H1 (cell line): ENCODE data around the gene NMNAT3. TPM values are rescaled to one million over a fixed set of nuclear protein-coding genes. Genes with fewer than 3 reads are reported as not detected.

Source experiments
- CTCF ChIA-PET: fragments of 300-600 bp; sonication (Branson Sonifier 250); formaldehyde crosslinking; loops from one replicate; lab custom pipeline; 2021; ENCODE audit not compliant: partially characterized antibody; lab: Charles Lee
- POLR2A ChIA-PET: fragments of 300-600 bp; sonication (Branson Sonifier 250); formaldehyde crosslinking; loops from one replicate; lab custom pipeline; 2021; ENCODE audit warnings: inconsistent platforms; ENCODE audit not compliant: partially characterized antibody; lab: Charles Lee
- DNase-seq, 2 experiments: peaks; one replicate each; pipeline versions ENCODE4 v3.0.0 to v3.0.0-alpha.2; 2010 to 2022; ENCODE audit warnings: low spot score in 2 of 2, low read depth in 1 of 2, mixed read lengths in 1 of 2
- FAIRE-seq: peaks from 2 replicates; lab custom pipeline; 2011; peaks lifted over from hg19 to GRCh38; lab: Jason Lieb, UNC
- H2AFZ ChIP-seq: 2 replicates; pipeline ENCODE4 v1.8.1; 2012; ENCODE audit warnings: low read length, inconsistent platforms
- H2AK5ac ChIP-seq: 2 replicates; pipeline ENCODE4 v1.6.1; 2013; ENCODE audit warnings: low read depth, low read length
- H2BK120ac ChIP-seq: replicated peaks from 2 replicates; pipeline ENCODE3; 2013; ENCODE audit warnings: low read depth, low read length, inconsistent platforms
- H2BK12ac ChIP-seq: 2 replicates; pipeline ENCODE4 v1.6.1; 2013; ENCODE audit warnings: low read depth, low read length
- H2BK15ac ChIP-seq: 2 replicates; pipeline ENCODE4 v1.6.1; 2013; ENCODE audit warnings: low read length
- H2BK20ac ChIP-seq: 2 replicates; pipeline ENCODE4 v1.6.1; 2013; ENCODE audit warnings: low read length
- H2BK5ac ChIP-seq: 2 replicates; pipeline ENCODE4 v1.6.1; 2013; ENCODE audit warnings: low read depth, low read length
- H3K14ac ChIP-seq: 2 replicates; pipeline ENCODE4 v1.6.1; 2013; ENCODE audit warnings: inconsistent platforms; ENCODE audit not compliant: insufficient read length
- H3K18ac ChIP-seq: 2 replicates; pipeline ENCODE4 v1.6.1; 2013; ENCODE audit warnings: low read length; ENCODE audit errors: extremely low read depth
- H3K23ac ChIP-seq: 2 replicates; pipeline ENCODE4 v1.6.1; 2013; ENCODE audit warnings: inconsistent platforms; ENCODE audit not compliant: insufficient read length
- H3K23me2 ChIP-seq: 2 replicates; pipeline ENCODE4 v1.6.1; 2013; ENCODE audit warnings: low read depth, low read length
- H3K27ac ChIP-seq: 2 replicates; pipeline ENCODE4 v1.6.1; 2011; ENCODE audit warnings: low read depth, low read length, inconsistent platforms
- H3K27me3 ChIP-seq, 4 experiments: replicated peaks in 1 of 4; 1 replicate in 1 of 4; 2 replicates in 3 of 4; pipeline versions ENCODE4 v1.6.1 to v1.8.1; 2011 to 2013; ENCODE audit warnings: low read length in 3 of 4, mild to moderate bottlenecking in 3 of 4, inconsistent platforms in 2 of 4, mixed read lengths in 2 of 4, moderate library complexity in 1 of 4; ENCODE audit not compliant: control insufficient read depth in 3 of 4, insufficient read depth in 3 of 4; ENCODE audit errors: extremely low read depth in 1 of 4
- H3K36me3 ChIP-seq, 4 experiments: 2 replicates each; pipeline versions ENCODE4 v1.6.1 to v1.8.1; 2011 to 2013; ENCODE audit warnings: mild to moderate bottlenecking in 4 of 4, low read length in 3 of 4, moderate library complexity in 2 of 4, control low read depth in 1 of 4, inconsistent platforms in 1 of 4; ENCODE audit not compliant: insufficient read depth in 4 of 4, control insufficient read depth in 2 of 4
- H3K4ac ChIP-seq: replicated peaks from 2 replicates; pipeline ENCODE3; 2013; ENCODE audit warnings: low read length, low read depth, mixed read lengths, inconsistent platforms; ENCODE audit not compliant: insufficient read length
- H3K4me1 ChIP-seq, 4 experiments: replicated peaks in 1 of 4; 1 replicate in 1 of 4; 2 replicates in 3 of 4; pipeline versions ENCODE4 v1.6.1 to v1.8.1; 2011 to 2013; ENCODE audit warnings: low read length in 3 of 4, inconsistent platforms in 2 of 4, mixed read lengths in 1 of 4; ENCODE audit not compliant: insufficient read depth in 4 of 4, control insufficient read depth in 3 of 4
- H3K4me2 ChIP-seq, 2 experiments: 2 replicates each; pipeline versions ENCODE4 v1.6.1 to v1.8.1; 2011 to 2013; ENCODE audit warnings: low read depth in 2 of 2, low read length in 2 of 2, control low read depth in 1 of 2, inconsistent platforms in 1 of 2, mild to moderate bottlenecking in 1 of 2; ENCODE audit not compliant: insufficient read depth in 1 of 2
- H3K4me3 ChIP-seq, 4 experiments: fragments of 200-600, 300-600 bp in 1 of 4; sonication (generic), shearing (Covaris generic), sonication (Bioruptor Twin) in 1 of 4; 2 replicates each; pipeline versions ENCODE4 v1.5.1 to v1.8.1; 2011 to 2016; ENCODE audit warnings: low read length in 4 of 4, low read depth in 3 of 4, control low read depth in 2 of 4, inconsistent platforms in 2 of 4, mild to moderate bottlenecking in 2 of 4, mixed read lengths in 1 of 4, moderate library complexity in 1 of 4; ENCODE audit not compliant: insufficient read depth in 2 of 4; ENCODE audit errors: extremely low read depth in 1 of 4
- H3K56ac ChIP-seq: replicated peaks from 2 replicates; pipeline ENCODE3; 2013; ENCODE audit warnings: low read depth, mild to moderate bottlenecking, mixed read lengths, low read length, inconsistent platforms; ENCODE audit not compliant: insufficient read length
- H3K79me1 ChIP-seq: 2 replicates; pipeline ENCODE4 v1.6.1; 2013; ENCODE audit warnings: low read depth, low read length, control low read depth
- H3K79me2 ChIP-seq, 2 experiments: 2 replicates each; pipeline versions ENCODE4 v1.6.1 to v1.8.1; 2012 to 2013; ENCODE audit warnings: low read length in 2 of 2, mild to moderate bottlenecking in 2 of 2, inconsistent platforms in 1 of 2; ENCODE audit not compliant: insufficient read depth in 2 of 2, control insufficient read depth in 1 of 2
- H3K9ac ChIP-seq, 4 experiments: replicated peaks in 1 of 4; 1 replicate in 1 of 4; 2 replicates in 3 of 4; pipeline versions ENCODE4 v1.6.1 to v1.8.1; 2011 to 2013; ENCODE audit warnings: low read depth in 3 of 4, low read length in 3 of 4, control low read depth in 2 of 4, mild to moderate bottlenecking in 2 of 4, moderate library complexity in 2 of 4, inconsistent platforms in 1 of 4; ENCODE audit errors: extremely low read depth in 1 of 4
- H3K9me3 ChIP-seq, 2 experiments: 2 replicates each; pipeline versions ENCODE4 v1.6.1 to v1.8.1; 2012 to 2013; ENCODE audit warnings: mild to moderate bottlenecking in 2 of 2, moderate library complexity in 2 of 2, control low read depth in 1 of 2, inconsistent platforms in 1 of 2, low read depth in 1 of 2, low read length in 1 of 2, mixed read lengths in 1 of 2; ENCODE audit not compliant: insufficient read depth in 2 of 2
- H4K20me1 ChIP-seq, 2 experiments: replicated peaks in 1 of 2; 2 replicates each; pipeline versions ENCODE3 to v1.8.1; 2011 to 2013; ENCODE audit warnings: inconsistent platforms in 2 of 2, low read length in 2 of 2, mild to moderate bottlenecking in 1 of 2; ENCODE audit not compliant: insufficient read depth in 2 of 2, control insufficient read depth in 1 of 2
- H4K5ac ChIP-seq: 2 replicates; pipeline ENCODE4 v1.6.1; 2013; ENCODE audit warnings: low read length, low read depth, mixed read lengths, inconsistent platforms; ENCODE audit not compliant: insufficient read length
- H4K8ac ChIP-seq: 2 replicates; pipeline ENCODE4 v1.8.0; 2013; ENCODE audit warnings: mild to moderate bottlenecking, moderate library complexity, low read length, inconsistent platforms; ENCODE audit not compliant: insufficient read depth; ENCODE audit errors: extremely low read depth
- H4K91ac ChIP-seq: replicated peaks from 2 replicates; pipeline ENCODE3; 2013; ENCODE audit warnings: low read length, mixed read lengths, inconsistent platforms; ENCODE audit not compliant: insufficient read length
- E2F6 ChIP-seq: IDR thresholded peaks from 2 replicates; pipeline ENCODE4 v1.6.1; 2012; ENCODE audit warnings: inconsistent platforms
- SP1 ChIP-seq: IDR thresholded peaks from 2 replicates; pipeline ENCODE4 v1.6.1; 2011; ENCODE audit warnings: low read depth, low read length
- USF2 ChIP-seq: IDR thresholded peaks from 2 replicates; pipeline ENCODE4 v1.6.1; 2011; ENCODE audit warnings: low read length, improper control_type of control experiment
- WGBS, 2 experiments: shearing (Covaris generic) in 1 of 2; methylation state at CpG; one replicate each; pipeline versions ENCODE4 v1.1.6 to v1.1.7; 2013 to 2015; ENCODE audit warnings: low lambda C conversion rate in 2 of 2, mixed read lengths in 2 of 2, inconsistent platforms in 1 of 2, low coverage in 1 of 2, missing lambda C conversion rate in 1 of 2; ENCODE audit not compliant: insufficient replicate concordance in 2 of 2, insufficient coverage in 1 of 2, insufficient read length in 1 of 2; ENCODE audit errors: extremely low coverage in 1 of 2, missing lambda C conversion rate in 1 of 2; 5-methylcytosine and 5-hydroxymethylcytosine counted together
- polyA plus RNA-seq, 7 experiments: library from polyadenylated mRNA; depleted of rRNA in 3 of 7; stranded (reverse) in 5 of 7; unstranded in 2 of 7; fragments of >200 nt in 5 of 7; fragments of 200-250 nt in 2 of 7; gene quantifications; 1 replicate in 5 of 7; 2 replicates in 1 of 7; 4 replicates in 1 of 7; pipeline versions ENCODE4 v1.2.1 to v1.2.3, GENCODE V29; 2011 to 2013; ENCODE audit warnings: missing spikeins in 2 of 7, mixed read lengths in 2 of 7
- total RNA-seq: library from RNA; stranded (reverse); fragmentation: NEBNext Ultra II Directional; extraction: Animal tissue kit (Norgen Biotek cat#: 25700); gene quantifications from 2 replicates; pipeline ENCODE4 v1.2.1, GENCODE V29; 2021

Gene NMNAT3
- total and polyA plus RNA-seq, 2 of the 8 experiments (the other 6 are each of a cell fraction or from before 2014, with no cell fraction given): 4.2 to 4.3 TPM

- no peak overlapping the region for H4K91ac ChIP-seq
- no peak overlapping the region for H4K5ac ChIP-seq
- H3K4me2 ChIP-seq: no peak overlapping the region
- no peak overlapping the region for H3K4ac ChIP-seq
- no peaks in the 10 kb centered on the region for H3K23me2 ChIP-seq
- H3K79me2 ChIP-seq: no peaks in the 10 kb centered on the region
- 94% methylated on average over 4 of the region's 4 CpGs; no CpG with 5 or more reads in 1 of the 2 experiments for WGBS, 2 experiments
- no peak overlapping the region for H3K18ac ChIP-seq
- no peak overlapping the region for H2AK5ac ChIP-seq
- no peaks in the 10 kb centered on the region for H3K36me3 ChIP-seq
- H3K4me1 ChIP-seq: peaks cover 3 to 12% (median 6%) of the 10 kb centered on the region in 4 experiments; a peak in 6 of 7 replicates
- H3K9ac ChIP-seq: no peak overlapping the region
- DNase-seq (no peak), FAIRE-seq (no peak)
- ChIA-PET CTCF (no interaction called here), POLR2A (no interaction called here)
- H2BK120ac ChIP-seq: no peak overlapping the region
- TF ChIP-seq USF2 (no peak), SP1 (no peak), E2F6 (no peak)
- no peak overlapping the region for H3K56ac ChIP-seq
- H3K14ac ChIP-seq: no peak overlapping the region
- no peak overlapping the region for H2BK20ac ChIP-seq
- H3K23ac ChIP-seq: no peak overlapping the region
- no peak overlapping the region for H4K8ac ChIP-seq
- H2AFZ ChIP-seq: no peak overlapping the region
- no peak overlapping the region for H2BK5ac ChIP-seq
- no peaks in the 10 kb centered on the region for H3K79me1 ChIP-seq
- H2BK12ac ChIP-seq: no peak overlapping the region
- H2BK15ac ChIP-seq: no peak overlapping the region
- no peak overlapping the region for H3K27ac ChIP-seq
- H3K4me3 ChIP-seq: no peak overlapping the region
- H3K27me3 ChIP-seq: no peaks in the 10 kb centered on the region
- no peaks in the 10 kb centered on the region for H3K9me3 ChIP-seq
- H4K20me1 ChIP-seq: peaks cover 0 to 3% of the 10 kb centered on the region in 2 experiments
Observed at GRCh38 chr3:139659511-139659910, 18.3 kb downstream of the NMNAT3 start.
